ENCODE results near the gene PCED1A. TPM values are rescaled to one million over a fixed set of nuclear protein-coding genes. Genes with fewer than 3 reads are reported as not detected.

PCED1A gene
- total RNA-seq, 1 experiment from 2014 or later, result 42.1 TPM

DNA sequence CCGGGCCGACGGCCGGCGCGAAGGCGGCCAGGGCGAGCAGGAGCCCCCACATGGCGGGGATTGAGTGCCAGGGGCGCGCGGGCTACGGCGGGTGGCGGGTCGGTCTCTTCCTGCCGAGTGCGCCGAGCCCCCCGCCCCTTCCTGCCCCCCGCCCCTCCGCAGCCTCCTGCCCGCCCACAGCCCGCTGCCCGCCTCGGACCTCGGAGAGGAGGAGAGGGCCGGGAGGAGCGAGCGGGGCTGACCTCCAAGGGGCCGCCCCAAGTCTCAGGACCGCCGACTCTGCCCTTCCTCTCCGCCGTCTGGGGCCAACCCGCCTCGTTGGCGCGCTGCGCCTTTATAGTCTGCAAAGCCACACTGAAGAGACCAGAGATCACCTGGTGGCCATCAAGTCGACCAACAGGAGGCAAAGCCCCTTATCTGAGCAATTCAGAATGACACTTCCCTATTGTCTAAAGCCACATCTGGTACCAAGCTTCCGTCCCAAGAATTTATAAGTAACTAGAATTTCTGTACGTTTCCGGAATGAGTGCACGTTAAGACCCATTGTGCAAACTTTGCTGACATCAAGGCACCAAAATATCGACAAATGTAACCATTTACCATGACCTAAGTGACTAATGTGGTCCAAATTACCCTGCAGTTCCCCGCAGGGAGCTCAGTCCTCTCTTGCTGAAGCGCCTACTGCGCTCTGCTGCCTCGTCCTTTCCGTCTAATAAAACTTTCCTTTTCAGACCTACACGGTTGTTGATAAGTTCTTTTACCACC, 39.8 kb downstream of the PCED1A start, which contains the start of gene CPXM1:
Gene CPXM1 (minus strand): TSS at position 107 of the 765 bp plus-strand sequence. CDS start 55 bp downstream, at position 52.
- Mint-ChIP-seq H3K27ac (ENCODE audit: low read depth, unreplicated experiment) (no peak within 1 kb of the TSS), H3K27me3 (ENCODE audit: insufficient read depth, unreplicated experiment) (peaks cover 49% of the 10 kb centered on the region), H3K4me1 (ENCODE audit: insufficient read depth, unreplicated experiment) (peaks cover 5% of the 10 kb centered on the region), H3K36me3 (ENCODE audit: insufficient read depth, unreplicated experiment) (no peaks in the 10 kb centered on the region), H3K9me3 (ENCODE audit: unreplicated experiment) (no peaks in the 10 kb centered on the region), H3K4me3 (ENCODE audit: unreplicated experiment) (no peak within 1 kb of the TSS)
- no peak for DNase-seq (ENCODE audit: unreplicated experiment)
- intact Hi-C loops (cut with micrococcal nuclease), result no loop called here
- CTCF ChIA-PET, result no interaction called here
- BruUV-seq (replicated peaks), result no TSS peak
- TF ChIP-seq CTCF (IDR thresholded peaks at IDR 0.05; ENCODE audit: unreplicated experiment), result no peak
- POLR2A ChIA-PET, result no interaction called here

DNA sequence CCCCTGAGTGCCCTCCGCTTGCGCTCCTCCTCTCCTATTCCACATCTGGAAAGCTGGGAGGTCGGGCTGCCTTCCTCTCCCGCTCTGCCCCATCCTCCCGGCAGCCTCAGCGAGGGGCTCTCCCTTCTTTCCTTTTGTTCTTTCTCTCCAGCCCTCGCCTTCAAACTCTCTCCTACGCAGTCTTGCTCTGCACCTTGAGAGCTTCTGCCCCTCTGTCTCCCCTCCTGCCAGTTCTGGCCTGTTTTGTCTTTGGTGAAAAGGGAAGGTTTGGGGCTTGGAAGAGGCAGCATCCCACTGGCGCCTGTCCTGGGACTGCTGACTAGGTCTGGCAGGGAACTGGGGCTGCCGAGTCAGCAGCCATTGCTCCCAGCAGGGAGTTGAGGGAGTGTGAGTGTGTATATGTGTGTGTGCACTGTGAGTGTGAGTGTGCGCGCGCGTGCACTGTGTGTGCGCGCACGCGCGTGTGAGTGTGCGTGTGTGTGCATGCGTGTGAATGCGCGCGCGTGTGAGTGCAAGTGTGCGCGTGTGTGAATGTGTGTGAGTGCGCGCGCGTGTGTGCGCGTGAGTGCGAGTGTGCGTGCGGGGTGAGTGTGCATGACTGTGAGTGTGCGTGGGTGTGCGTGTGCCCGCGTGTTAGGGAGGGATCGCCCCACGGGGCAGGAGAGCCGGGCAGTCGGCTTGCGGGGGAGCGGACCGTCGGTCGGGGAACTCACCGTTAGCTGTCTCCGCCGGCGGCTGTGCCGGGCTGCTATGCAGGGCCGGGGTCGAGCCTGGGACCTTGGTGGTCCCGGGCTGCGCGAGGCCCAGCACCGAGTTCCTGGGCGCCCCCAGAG, 40.6 kb downstream of the PCED1A start:
- no peak for TF ChIP-seq CTCF (IDR thresholded peaks at IDR 0.05; ENCODE audit: unreplicated experiment)
- no peak for DNase-seq (ENCODE audit: unreplicated experiment)
- Mint-ChIP-seq H3K4me1 (ENCODE audit: insufficient read depth, unreplicated experiment) (peaks cover 5% of the 10 kb centered on the region), H3K4me3 (ENCODE audit: unreplicated experiment) (no peak overlapping the region), H3K27me3 (ENCODE audit: insufficient read depth, unreplicated experiment) (peaks cover 46% of the 10 kb centered on the region), H3K36me3 (ENCODE audit: insufficient read depth, unreplicated experiment) (no peaks in the 10 kb centered on the region), H3K9me3 (ENCODE audit: unreplicated experiment) (no peaks in the 10 kb centered on the region), H3K27ac (ENCODE audit: low read depth, unreplicated experiment) (no peak overlapping the region)
- POLR2A ChIA-PET, result no interaction called here
- no TSS peak for BruUV-seq (replicated peaks)
- intact Hi-C loops (cut with micrococcal nuclease), result no loop called here
- CTCF ChIA-PET, result interaction anchor here (0.5 kb wide), 1 partner anchor 450 kb away, joined by 3 read pairs; no protein-coding TSS in a partner anchor

GRCh38 chr20:2799271-2799670, 41.2 kb downstream of the PCED1A start:
- Mint-ChIP-seq H3K27ac (ENCODE audit: low read depth, unreplicated experiment) (no peak overlapping the region), H3K27me3 (ENCODE audit: insufficient read depth, unreplicated experiment) (peaks cover 52% of the 10 kb centered on the region), H3K4me3 (ENCODE audit: unreplicated experiment) (no peak overlapping the region), H3K9me3 (ENCODE audit: unreplicated experiment) (no peaks in the 10 kb centered on the region), H3K4me1 (ENCODE audit: insufficient read depth, unreplicated experiment) (peaks cover 5% of the 10 kb centered on the region), H3K36me3 (ENCODE audit: insufficient read depth, unreplicated experiment) (no peaks in the 10 kb centered on the region)
- no peak for TF ChIP-seq CTCF (IDR thresholded peaks at IDR 0.05; ENCODE audit: unreplicated experiment)
- ChIA-PET CTCF (no interaction called here), POLR2A (no interaction called here)
- intact Hi-C loops (cut with micrococcal nuclease), result no loop called here
- no TSS peak for BruUV-seq (replicated peaks)
- no peak for DNase-seq (ENCODE audit: unreplicated experiment)

DNA sequence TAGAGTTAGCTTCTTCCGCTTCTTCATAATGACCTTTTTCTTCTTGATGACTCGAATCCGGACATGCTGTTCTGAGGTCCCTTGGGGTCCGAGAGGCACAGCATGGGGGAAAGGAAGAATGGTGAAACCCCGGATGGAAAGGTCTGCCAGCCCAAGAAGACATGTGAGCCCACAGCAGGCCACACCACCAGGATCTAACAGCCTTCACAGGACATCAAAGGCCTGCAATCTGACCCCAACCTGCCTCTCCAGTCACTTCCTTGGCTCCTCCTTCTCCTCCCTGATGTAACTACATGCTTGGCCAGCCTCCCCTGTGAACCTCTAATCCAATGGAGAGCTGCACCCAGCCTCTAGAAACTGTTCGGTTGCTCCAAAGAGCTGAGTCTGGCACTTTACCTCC, 41.6 kb downstream of the PCED1A start:
- no peak overlapping the region for H3K4me3 Mint-ChIP-seq (ENCODE audit: unreplicated experiment)
- no peak overlapping the region for H3K27ac Mint-ChIP-seq (ENCODE audit: low read depth, unreplicated experiment)
- CTCF ChIA-PET, result no interaction called here
- no peak for DNase-seq (ENCODE audit: unreplicated experiment)
- no peak for TF ChIP-seq CTCF (IDR thresholded peaks at IDR 0.05; ENCODE audit: unreplicated experiment)
- no peaks in the 10 kb centered on the region for H3K36me3 Mint-ChIP-seq (ENCODE audit: insufficient read depth, unreplicated experiment)
- intact Hi-C loops (cut with micrococcal nuclease), result no loop called here
- POLR2A ChIA-PET, result no interaction called here
- peaks cover 57% of the 10 kb centered on the region for H3K27me3 Mint-ChIP-seq (ENCODE audit: insufficient read depth, unreplicated experiment)
- no TSS peak for BruUV-seq (replicated peaks)
- no peaks in the 10 kb centered on the region for H3K9me3 Mint-ChIP-seq (ENCODE audit: unreplicated experiment)
- peaks cover 5% of the 10 kb centered on the region for H3K4me1 Mint-ChIP-seq (ENCODE audit: insufficient read depth, unreplicated experiment)
